ENCODE measurements around the gene NAV2. TPM values are rescaled to one million over a fixed set of nuclear protein-coding genes. Genes with fewer than 3 reads are reported as not detected.
A peak's percentile ranks its signal among the peaks of the same experiment; 100 is the strongest.

The NAV2 gene
- total RNA-seq, 4 donors from 2014 or later = 19.2 to 34.7 (median 25.8) TPM

DNA sequence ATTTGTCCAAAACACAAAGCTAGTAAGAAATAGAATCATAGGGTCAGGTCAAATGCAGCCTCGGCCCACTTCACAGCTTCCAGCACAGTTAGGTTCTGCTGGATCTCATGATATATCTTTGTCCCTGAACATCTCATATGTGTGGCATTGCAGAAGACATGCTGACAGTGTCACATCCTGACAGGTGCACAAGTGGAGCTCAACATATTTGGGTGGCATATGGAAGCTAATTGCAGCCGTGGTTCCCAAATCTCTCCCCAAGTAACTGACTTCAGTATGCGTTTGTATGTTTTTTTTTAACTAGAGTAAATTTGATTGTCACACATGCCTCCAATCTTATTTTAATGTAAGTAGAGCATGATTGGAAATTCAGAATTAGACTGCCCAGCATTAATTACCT is 33.4 kb downstream of the NAV2 start:
- Histone ChIP-seq H3K27ac (no peak overlapping the region), H3K4me3 (no peak overlapping the region), H3K4me1 (peaks cover 0 to 7% (median 0%) of the 10 kb centered on the region in 4 donors), H3K9me3 (no peaks in the 10 kb centered on the region), H3K36me3 (peaks cover 0 to 9% (median 0%) of the 10 kb centered on the region in 3 donors), H3K27me3 (no peaks in the 10 kb centered on the region)
- 79 to 93% methylated on average over 3 of the region's 3 CpGs for WGBS, 2 donors
- no peak for DNase-seq (ENCODE audit: low spot score in 2 of 2)
- TF ChIP-seq EP300 (IDR thresholded peaks at IDR 0.05) = no peak
- TF ChIP-seq, protein P1, sequence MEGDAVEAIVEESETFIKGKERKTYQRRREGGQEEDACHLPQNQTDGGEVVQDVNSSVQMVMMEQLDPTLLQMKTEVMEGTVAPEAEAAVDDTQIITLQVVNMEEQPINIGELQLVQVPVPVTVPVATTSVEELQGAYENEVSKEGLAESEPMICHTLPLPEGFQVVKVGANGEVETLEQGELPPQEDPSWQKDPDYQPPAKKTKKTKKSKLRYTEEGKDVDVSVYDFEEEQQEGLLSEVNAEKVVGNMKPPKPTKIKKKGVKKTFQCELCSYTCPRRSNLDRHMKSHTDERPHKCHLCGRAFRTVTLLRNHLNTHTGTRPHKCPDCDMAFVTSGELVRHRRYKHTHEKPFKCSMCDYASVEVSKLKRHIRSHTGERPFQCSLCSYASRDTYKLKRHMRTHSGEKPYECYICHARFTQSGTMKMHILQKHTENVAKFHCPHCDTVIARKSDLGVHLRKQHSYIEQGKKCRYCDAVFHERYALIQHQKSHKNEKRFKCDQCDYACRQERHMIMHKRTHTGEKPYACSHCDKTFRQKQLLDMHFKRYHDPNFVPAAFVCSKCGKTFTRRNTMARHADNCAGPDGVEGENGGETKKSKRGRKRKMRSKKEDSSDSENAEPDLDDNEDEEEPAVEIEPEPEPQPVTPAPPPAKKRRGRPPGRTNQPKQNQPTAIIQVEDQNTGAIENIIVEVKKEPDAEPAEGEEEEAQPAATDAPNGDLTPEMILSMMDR (IDR thresholded peaks at IDR 0.05) = no peak
- TF ChIP-seq POLR2A (IDR thresholded peaks at IDR 0.05) = no peak

GRCh38 chr11:19747634-19748033 is 35.0 kb downstream of the NAV2 start:
- TF ChIP-seq POLR2A (IDR thresholded peaks at IDR 0.05) (no peak), EP300 (IDR thresholded peaks at IDR 0.05) (no peak)
- TF ChIP-seq, protein P1 (IDR thresholded peaks at IDR 0.05) = no peak
- Histone ChIP-seq H3K27me3 (no peaks in the 10 kb centered on the region), H3K36me3 (peaks cover 0 to 9% (median 0%) of the 10 kb centered on the region in 3 donors), H3K4me3 (no peak overlapping the region), H3K4me1 (peaks cover 0 to 3% (median 0%) of the 10 kb centered on the region in 4 donors), H3K27ac (no peak overlapping the region), H3K9me3 (no peaks in the 10 kb centered on the region)
- DNase-seq (ENCODE audit: low spot score in 2 of 2) = no peak
- 88 to 97% methylated on average over 2 of the region's 2 CpGs for WGBS, 2 donors

DNA sequence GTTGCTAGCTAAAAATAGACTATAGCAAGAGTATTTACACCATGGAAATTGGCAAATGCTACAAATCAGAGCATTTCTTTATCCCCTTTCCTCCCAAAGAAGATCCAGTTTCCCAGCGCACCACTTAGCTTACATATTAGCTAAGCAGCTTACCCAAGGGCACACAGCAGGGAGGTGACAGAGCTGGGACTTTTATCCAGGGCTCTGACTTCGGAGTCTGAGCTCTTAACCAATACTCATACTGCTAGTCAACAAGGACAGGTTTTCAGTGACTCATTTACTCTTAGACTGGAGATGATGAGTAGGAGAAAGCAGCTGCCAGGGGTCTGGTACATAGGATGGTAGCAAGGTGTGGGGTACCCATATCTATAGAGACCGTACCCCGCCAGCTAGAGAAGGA is 38.4 kb downstream of the NAV2 start:
- WGBS, 2 donors = 97% methylated on average over 4 of the region's 4 CpGs
- Histone ChIP-seq H3K36me3 (peaks cover 0 to 3% (median 0%) of the 10 kb centered on the region in 3 donors), H3K4me1 (peaks cover 0 to 13% (median 0%) of the 10 kb centered on the region in 4 donors), H3K27ac (no peak overlapping the region), H3K27me3 (no peaks in the 10 kb centered on the region), H3K9me3 (no peaks in the 10 kb centered on the region), H3K4me3 (no peak overlapping the region)
- TF ChIP-seq POLR2A (IDR thresholded peaks at IDR 0.05) = no peak
- DNase-seq (ENCODE audit: low spot score in 2 of 2) = no peak

DNA sequence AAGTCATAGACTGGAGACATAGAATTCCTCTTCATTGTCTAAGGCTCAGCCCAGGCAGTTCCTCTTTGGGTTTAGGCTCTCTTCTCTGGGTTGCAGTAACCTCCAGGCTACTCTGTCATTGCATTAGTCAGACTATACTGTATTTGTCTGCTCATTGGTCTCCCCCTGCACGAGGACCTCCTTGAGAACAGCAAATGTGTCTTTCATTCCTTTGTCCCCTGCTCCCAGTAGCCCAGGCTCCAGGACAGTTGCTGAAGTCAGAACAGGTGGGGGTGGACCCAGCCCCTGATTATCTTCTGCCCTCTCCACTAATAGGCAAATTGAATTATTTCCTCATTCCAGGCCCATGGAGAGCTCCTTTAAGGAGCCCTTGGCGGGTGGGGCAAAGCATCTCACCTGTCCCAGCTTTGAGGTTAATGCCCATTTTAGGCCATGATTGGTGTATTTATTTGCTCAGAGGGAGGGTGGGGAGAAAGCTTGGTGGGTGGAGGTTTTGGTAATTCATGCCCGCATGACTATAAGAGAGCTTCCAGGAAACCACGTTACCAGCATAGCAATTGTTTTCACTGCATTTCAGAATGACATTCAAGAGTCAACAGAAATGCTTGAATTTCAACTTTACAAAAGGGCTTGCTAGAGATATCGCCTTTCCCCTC is 40.9 kb downstream of the NAV2 start:
- WGBS, 2 donors = 63 to 68% methylated on average over 5 of the region's 5 CpGs
- H3K36me3 ChIP-seq = no peaks in the 10 kb centered on the region
- H3K27ac ChIP-seq = no peak overlapping the region
- no peak for DNase-seq (ENCODE audit: low spot score in 2 of 2)
- H3K27me3 ChIP-seq = no peaks in the 10 kb centered on the region
- peaks cover 0 to 31% (median 0%) of the 10 kb centered on the region in 4 donors for H3K4me1 ChIP-seq
- no peak overlapping the region for H3K4me3 ChIP-seq
- H3K9me3 ChIP-seq = no peaks in the 10 kb centered on the region
- TF ChIP-seq, protein P1 (IDR thresholded peaks at IDR 0.05) = no peak
- no peak for TF ChIP-seq POLR2A (IDR thresholded peaks at IDR 0.05)

GRCh38 chr11:19756675-19757475 is 44.2 kb downstream of the NAV2 start:
- DNase-seq (ENCODE audit: low spot score in 2 of 2) = no peak
- TF ChIP-seq POLR2A (IDR thresholded peaks at IDR 0.05) = no peak
- no peak for TF ChIP-seq EP300 (IDR thresholded peaks at IDR 0.05)
- TF ChIP-seq, protein P1 (IDR thresholded peaks at IDR 0.05) = no peak
- Histone ChIP-seq H3K9me3 (no peaks in the 10 kb centered on the region), H3K27me3 (no peaks in the 10 kb centered on the region), H3K4me1 (peaks cover 0 to 35% (median 0%) of the 10 kb centered on the region in 4 donors), H3K4me3 (no peak overlapping the region), H3K36me3 (peaks cover 0 to 4% (median 0%) of the 10 kb centered on the region in 3 donors), H3K27ac (peak overlapping the region in 2 of 4 donors; percentile 13 to 66)
- 62 to 65% methylated on average over 11 of the region's 11 CpGs for WGBS, 2 donors
